ENCODE data around the gene ANKRD52.
"Not testable (repeated sequence)": the region's sequence is repeated elsewhere in the genome, so short reads cannot be mapped to it uniquely, and the experiment has no call there.

The ANKRD52 gene

DNA sequence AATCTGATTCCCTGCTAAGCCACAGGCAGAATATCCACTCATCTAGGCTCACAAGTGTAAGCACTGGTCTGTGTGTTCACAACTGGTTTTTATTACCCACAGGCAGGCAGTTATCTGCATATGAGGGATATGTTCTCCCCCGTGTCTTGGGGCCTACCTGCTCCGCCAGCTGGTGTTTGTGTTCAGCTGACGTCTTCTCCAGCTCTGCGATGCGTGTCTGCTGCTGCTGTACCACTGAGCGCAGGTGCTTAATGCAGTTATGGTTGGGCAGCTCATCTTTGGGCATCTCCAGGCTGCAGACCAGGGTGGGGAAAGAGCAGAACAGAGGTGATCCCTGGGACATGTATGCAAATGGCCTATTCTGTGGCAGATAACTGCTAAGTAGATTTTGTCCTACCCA is 50.2 kb downstream of the ANKRD52 start:
- no peak for DNase-seq (ENCODE audit: low spot score)

DNA sequence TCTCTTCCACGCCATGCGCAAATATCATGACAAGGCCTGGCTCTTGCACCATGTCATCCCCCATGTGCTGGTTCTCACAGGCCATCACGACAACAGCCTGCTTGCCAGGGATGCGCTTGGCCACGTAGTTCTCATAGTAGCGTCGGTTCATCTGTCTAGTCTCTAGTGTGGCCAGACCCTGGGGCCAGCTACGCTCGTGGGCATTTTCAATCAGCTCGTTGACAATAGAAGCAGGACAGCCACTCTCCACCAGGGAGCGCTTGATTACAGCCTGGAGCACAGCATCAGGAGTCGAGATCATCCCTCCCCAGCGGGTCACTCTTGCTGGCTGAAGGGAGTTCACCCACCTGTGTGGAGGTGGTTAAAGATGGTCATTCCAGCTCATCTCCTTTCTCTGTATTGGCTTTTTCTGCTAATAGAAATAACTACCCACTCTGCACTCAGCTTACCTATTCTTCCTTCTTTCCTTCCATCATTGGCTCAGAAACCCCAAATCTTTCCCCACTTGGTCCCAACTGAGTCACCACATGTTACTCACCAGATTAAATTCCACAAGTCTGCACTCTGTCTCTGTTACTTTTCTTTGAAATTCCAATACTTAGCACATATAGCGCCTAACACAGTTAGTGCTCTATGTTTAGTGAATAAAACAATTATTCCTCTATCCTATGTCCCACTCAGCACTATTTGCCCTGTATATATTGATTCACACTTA is 51.6 kb downstream of the ANKRD52 start:
- peak; percentile 32 for DNase-seq (ENCODE audit: low spot score)

DNA sequence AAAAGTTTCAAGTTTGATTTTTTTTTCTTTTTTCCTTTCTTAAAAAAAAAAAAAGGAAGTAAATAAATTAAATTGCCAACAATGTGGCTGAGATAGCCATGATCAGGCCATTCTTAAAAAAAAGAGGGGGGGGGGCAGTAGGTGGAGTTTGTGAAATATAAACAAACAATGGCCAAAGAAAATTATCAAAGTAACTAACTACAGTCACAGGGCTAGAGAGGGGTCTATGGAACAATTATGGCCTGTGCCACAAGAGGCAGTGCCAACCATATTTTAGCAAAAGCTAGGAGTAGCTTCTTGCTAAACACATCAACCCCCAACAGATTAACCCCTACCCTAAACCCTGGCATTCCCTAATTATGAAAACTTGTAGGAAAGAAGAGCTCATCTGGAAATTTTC is 52.7 kb downstream of the ANKRD52 start:
- DNase-seq (ENCODE audit: low spot score): no peak

DNA sequence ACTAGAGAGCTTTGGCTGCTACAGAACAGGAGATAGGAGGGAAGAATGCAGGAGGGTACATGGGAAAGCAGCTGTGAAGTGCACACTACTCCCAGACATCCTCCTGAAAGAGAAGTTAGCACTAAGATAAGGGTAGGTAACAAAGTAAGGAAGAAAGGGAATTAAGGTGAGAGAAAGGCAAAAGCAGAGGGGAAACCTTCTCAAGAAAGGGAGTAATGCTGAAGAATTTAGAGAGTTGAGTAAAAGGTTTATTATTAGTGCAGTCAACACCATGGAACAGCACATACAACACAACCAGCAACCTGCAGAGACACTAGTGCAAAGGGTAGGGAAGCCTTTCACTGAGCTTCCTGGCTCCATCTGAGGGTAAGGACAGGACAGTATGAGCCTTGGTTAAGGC is 53.9 kb downstream of the ANKRD52 start:
- DNase-seq (ENCODE audit: low spot score): no peak

DNA sequence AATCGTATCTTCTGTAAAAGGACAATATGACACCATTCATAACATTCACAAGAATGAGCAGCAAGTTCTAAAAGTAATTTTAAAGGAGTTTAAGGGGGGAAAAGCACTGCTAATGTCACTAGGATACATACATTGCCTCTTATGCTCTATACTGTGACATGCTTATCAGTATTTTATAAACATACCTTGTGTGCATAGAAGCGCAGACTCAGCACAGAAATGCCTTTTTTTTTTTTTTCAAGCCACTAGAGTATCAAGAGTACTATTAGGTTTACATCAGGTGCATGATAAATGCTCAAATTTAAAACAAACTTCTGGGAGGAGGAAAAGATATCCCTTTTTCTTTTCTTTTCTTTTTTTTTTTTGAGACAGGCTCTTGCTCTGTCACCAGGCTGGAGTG is 55.3 kb downstream of the ANKRD52 start:
- DNase-seq (ENCODE audit: low spot score): no peak

DNA sequence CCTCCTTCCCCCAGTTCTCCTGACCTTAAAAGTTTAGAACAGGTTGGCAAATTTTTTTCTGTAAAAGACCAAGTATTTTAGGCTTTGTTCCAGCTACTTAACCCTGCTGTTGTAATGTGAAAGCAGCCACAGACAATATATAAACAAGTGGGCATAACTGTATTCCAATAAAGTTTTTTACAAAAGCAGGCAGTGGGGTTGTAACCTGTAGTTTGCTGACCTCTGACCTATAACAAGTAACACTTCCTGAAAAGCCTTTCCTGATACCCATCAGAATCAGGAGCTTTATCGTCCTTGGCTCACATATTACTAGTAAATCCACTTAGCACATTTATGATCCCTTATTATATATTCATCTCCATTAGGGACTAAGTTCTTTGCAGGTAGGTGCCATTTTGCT is 55.8 kb downstream of the ANKRD52 start:
- DNase-seq (ENCODE audit: low spot score): no peak

DNA sequence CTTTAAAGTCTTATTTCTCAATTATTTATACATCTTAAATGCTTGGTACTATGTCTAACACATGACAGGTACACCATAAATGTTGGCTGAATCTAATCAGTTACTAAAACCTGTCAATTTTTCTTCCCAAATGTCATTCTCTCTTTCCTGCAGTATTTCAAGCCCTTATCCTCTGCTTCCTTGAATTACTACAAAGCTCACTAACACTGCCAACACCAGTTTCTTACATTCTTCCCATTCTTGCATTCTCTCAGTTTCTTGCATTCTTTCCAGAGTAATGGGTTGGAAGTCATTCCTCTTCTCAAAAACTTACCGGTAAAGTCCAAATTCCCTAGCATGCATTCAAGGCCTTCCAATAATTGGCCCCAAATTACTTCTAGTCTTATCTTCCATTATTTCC is 59.3 kb downstream of the ANKRD52 start:
- no peak for DNase-seq (ENCODE audit: low spot score)

DNA sequence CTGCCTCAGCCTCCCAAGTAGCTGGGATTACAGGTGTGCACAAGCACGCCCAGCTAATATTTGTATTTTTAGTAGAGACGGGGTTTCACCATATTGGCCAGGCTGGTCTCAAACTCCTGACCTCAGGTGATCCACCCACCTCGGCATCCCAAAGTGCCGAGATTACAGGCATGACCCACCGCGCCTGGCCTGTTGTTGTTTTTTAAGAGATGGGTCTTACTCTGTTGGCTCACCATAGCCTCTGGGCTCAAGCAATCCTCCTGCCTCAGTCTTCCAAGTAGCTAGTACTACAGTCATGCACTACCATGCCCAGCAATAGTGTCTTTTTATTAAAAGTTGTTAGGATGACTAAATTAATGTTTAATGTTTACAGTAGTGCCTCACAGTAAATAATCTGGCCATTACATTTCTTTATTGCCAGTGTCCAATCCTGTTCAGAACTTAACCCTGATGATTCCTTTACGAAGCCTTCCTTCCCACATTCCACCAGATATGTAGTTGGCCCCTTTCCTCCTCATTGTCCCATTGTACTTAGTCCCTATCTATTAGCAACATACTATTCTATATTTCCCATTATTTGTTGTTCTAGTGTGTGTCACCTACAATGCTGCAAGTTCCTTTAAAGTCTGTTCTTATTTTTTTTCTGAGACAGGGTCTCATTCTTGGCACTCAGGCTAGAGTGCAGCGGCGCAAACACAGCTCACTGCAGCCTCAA is 60.1 kb downstream of the ANKRD52 start:
- DNase-seq (ENCODE audit: low spot score): no peak

DNA sequence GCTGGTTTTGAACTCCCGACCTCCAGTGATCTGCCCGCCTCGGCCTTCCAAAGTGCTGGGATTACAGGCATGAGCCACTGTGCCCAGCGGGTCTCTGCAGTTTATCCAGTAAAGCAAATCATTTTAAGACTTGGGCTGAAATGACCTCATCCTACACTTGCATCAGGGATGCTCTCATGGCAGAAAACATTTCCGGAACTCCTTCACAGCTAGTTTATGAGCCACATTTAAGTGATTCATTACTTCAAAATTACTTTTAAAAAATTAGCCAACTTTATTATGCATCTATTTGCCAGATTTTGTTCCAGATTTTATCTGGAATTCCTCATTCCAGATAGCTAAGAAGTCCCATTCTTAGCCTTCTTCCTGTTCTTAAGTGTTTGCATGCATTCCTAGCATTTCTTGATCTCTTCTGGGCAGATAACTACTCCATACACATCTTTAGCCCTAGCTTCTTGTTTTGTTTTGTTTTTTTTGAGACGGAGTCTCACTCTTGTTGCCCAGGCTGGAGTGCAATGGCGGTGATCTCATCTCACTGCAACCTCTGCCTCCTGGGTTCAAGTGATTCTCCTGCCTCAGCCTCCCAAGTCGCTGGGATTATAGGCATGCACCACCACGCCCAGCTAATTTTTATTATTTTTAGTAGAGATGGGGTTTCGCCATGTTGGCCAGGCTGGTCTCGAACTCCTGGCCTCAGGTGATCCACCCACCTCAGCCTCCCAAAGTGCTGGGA is 61.2 kb downstream of the ANKRD52 start:
- not testable (repeated sequence) for DNase-seq (ENCODE audit: low spot score)

DNA sequence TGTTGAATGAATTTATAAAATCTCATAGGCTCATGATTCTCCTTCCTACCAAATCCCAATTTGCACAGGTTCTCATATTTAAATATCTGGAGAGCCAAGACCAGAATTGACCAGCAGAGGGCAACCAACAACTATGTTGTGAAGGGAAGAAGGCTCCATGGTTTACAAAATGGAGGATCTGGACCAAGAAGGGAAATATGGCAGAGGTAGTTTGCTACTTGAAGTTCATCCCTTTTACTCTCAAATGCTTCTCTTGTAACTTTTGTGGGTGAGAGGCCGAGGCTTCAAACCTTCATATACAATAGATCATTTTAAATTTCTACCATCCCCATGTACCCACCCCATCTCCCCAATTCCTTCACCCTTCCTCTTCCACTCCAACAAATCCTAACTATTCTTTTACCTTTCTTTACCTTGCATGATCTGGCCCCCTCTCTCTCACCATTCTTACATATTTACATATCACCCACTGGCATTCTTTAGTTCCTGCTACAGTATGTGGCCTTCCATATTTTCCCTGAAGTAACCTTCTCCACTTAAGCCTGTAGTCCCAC is 65.1 kb downstream of the ANKRD52 start:
- peak; percentile 87 for DNase-seq (ENCODE audit: low spot score)

DNA sequence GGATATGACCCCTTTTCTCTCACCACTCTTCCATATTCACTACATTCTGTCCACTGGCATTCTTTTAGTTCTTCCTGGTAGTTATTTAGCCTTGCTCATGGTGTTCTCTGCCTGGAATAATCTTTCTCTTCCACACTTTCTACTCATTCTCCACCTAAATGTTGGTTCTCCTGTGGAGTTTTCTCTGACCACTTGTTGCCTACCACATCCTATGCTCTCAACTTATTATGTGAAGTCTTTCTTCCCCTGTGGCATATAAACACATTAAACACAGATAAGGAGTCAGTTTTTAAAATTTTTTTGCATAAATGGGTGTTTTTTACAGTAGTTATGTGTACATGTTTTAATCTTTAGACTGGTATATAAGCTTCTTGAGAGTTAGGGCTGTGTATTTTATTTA is 65.6 kb downstream of the ANKRD52 start:
- DNase-seq (ENCODE audit: low spot score): no peak

DNA sequence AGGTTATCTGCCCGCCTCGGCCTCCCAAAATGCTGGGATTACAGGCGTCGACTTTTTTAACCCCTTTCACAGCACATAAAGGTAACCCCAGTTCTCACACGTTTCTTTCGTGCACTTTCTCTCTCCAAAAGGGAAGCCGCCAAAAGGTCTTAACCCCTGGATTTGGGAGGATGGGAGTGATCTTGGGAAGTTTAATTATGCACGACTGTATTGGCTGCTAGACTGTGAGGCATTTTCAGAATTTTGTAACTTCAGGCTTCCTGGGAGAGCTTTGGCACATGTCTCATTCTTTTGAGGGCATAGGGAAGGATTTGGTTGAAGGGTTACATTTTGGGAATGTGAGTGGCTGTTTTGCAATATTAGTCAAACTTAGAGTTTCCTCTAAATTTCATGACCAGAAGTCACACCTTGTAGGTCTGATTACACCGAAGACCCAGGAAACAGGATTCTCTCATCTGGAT is 67.5 kb downstream of the ANKRD52 start:
- no peak for DNase-seq (ENCODE audit: low spot score)

DNA sequence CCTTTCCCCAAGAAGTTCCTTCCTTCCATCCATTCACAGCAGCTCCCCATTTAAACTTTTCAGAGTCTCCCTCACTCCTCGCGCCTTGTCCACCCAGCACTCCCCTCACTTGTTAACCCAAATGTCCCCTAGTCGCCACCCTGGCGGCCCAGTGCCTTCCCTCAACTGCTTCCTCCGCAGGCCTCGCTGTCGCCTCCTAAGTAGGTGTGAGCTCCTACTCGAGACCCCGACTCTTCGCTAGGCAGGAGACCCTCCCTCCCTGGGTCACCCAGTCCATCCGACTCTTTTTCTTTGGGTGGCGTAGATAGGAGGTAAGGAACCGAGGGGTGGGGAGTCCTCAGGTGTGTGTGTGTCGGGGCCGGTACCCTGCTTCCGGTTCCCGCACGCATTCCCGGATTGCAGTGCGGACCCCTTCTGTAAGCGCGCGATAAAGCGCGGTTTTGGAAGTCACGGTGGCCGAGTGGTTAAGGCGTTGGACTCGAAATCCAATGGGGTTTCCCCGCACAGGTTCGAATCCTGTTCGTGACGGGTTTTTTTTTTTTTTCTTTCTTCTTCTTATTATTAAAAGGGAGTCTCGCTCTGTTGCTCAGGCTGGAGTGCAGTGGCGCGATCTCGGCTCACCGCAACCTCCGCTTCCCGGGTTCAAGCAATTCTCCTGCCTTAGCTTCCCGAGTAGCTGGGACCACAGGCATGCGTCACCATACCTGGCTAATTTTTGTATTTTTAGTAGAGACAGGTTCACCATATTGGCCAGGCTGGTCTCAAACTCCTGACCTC is 68.1 kb downstream of the ANKRD52 start:
- peak; percentile 76 for DNase-seq (ENCODE audit: low spot score)

DNA sequence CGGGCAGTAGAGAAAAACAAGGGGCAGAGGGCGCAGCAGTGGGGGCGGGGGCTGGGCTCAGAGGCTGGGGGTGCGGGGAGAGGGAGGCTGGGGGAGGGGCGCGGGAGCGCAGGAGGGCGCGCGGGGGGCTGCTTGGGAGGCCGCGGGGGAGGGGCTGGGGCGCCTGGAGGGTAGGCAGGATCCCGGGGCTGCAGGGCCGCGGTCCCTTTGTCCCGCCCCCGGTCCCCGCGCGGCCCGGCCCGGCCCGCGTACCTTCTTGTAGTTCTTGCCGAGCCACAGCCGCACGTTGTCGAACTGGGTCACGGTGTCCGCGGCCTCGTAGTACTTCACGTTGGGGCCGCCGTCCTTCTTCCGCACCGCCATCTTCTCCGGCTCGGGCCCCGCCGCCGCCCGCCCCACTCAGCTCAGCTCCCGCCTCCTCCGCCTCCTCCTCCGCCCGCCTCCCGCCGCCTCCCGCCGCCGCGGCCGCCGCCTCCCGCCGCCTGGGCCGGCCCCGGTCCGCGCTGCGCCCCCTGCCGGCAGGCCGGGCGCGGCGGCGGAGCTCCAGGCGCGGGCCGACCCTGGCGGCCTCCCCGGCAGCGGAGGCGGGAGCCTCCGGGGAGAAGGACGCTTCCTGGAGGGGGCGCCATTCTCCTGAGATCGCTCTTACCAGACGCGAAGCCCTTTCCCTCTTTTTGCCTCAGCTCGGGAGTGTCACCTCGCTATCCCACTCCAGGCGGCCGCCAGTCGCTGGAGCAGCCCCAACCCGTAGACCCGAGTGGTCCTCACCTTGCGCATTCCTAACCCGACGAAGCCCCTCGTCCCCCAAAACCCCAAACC is 68.9 kb downstream of the ANKRD52 start, which contains the start of gene SMARCC2:
Gene SMARCC2, minus strand, starts transcription at position 385 of the 819 bp plus-strand sequence. Its CDS starts 22 bp downstream, at position 363.
- peak; percentile 88 for DNase-seq (ENCODE audit: low spot score)

DNA sequence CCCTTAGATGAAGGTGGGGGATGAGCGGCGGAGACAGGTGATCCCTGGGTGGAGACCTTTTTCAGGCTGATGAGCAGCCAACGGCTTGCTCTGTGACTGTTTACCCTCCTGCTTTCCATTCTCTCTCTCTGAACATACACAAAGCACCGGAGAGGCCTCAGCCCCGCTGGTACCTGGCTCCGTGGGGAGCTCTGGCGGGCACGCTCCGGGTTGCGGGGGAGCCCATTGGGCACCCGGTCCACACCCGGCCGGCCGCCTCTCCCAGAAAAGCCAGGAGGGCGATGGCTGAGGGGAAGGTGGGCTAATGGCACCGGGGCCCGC is 69.4 kb downstream of the ANKRD52 start:
- DNase-seq (ENCODE audit: low spot score): no peak

DNA sequence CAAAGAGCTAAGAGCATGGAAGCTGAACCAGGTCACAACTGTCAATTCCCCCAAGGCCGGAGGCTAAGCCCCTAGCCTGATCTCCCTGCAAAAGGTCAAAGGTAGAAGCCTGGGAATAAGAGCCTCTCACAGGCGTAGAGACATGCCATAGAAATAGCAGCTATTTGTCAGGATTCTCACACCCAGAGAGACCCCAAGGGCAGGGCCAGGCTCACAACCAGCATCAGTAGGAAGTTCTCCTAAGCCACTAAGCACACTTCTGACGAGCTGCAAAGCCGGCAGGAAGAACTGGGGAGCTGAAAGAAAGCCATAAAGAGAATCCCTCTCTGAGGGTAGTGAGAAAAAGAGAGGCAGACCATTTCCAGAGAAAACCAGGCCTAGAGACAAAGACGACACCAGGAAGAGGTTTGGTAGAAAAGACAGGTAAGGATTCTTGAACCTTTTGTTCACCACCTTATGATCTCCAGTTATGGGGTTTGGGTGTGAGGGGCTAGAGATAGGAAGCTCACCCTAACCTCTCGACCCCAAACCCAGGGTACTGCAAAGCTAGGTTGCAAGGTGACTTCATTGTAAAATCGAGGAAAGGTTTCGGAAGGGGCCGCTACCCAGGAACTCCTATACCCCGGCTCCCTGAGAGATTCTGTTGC is 69.9 kb downstream of the ANKRD52 start:
- no peak for DNase-seq (ENCODE audit: low spot score)
